Neuronal stem cell (in vitro differentiated cells): ENCODE results near the gene EML5.

Source experiments
- DNase-seq: peaks from one replicate; pipeline ENCODE4 v3.0.0-alpha.2; 2013; ENCODE audit warnings: low spot score
- H2AFZ ChIP-seq: one replicate; pipeline ENCODE4 v1.6.1; 2013; ENCODE audit warnings: mild to moderate bottlenecking, low read length, inconsistent platforms
- H2AK5ac ChIP-seq: 2 replicates; pipeline ENCODE4 v1.6.1; 2013; ENCODE audit warnings: low read depth, mild to moderate bottlenecking, inconsistent platforms, low read length, moderate library complexity, mixed read lengths
- H2BK120ac ChIP-seq: 2 replicates; pipeline ENCODE4 v1.6.1; 2013; ENCODE audit warnings: low read depth, mild to moderate bottlenecking, inconsistent platforms, low read length, moderate library complexity, mixed read lengths
- H2BK12ac ChIP-seq: one replicate; pipeline ENCODE4 v1.6.1; 2013; ENCODE audit warnings: low read length, inconsistent platforms
- H2BK15ac ChIP-seq: 2 replicates; pipeline ENCODE4 v1.6.1; 2013; ENCODE audit warnings: mild to moderate bottlenecking, low read length, inconsistent platforms, mixed read lengths
- H2BK5ac ChIP-seq: one replicate; pipeline ENCODE4 v1.6.1; 2013; ENCODE audit warnings: inconsistent platforms, mild to moderate bottlenecking, low read length, moderate library complexity
- H3K14ac ChIP-seq: one replicate; pipeline ENCODE4 v1.6.1; 2013; ENCODE audit warnings: low read length, inconsistent platforms
- H3K18ac ChIP-seq: 2 replicates; pipeline ENCODE4 v1.6.1; 2013; ENCODE audit warnings: low read length, inconsistent platforms
- H3K23ac ChIP-seq: 2 replicates; pipeline ENCODE4 v1.6.1; 2013; ENCODE audit warnings: low read depth, mild to moderate bottlenecking, mixed read lengths, low read length, inconsistent platforms; ENCODE audit not compliant: poor library complexity
- H3K27ac ChIP-seq: replicated peaks from 3 replicates; pipeline ENCODE4 v1.5.1; 2013; ENCODE audit warnings: low read length, inconsistent platforms
- H3K27me3 ChIP-seq, 3 experiments: 2 replicates each; pipeline ENCODE4 v1.6.1; 2013; ENCODE audit warnings: low read length in 3 of 3, mild to moderate bottlenecking in 2 of 3, inconsistent platforms in 1 of 3, low read depth in 1 of 3, mixed read lengths in 1 of 3, moderate library complexity in 1 of 3; ENCODE audit not compliant: control insufficient read depth in 3 of 3, insufficient read depth in 3 of 3
- H3K36me3 ChIP-seq, 2 donors: replicated peaks in 1 of 2; 2 replicates each; pipeline ENCODE4 v1.6.1; 2013; ENCODE audit warnings: low read length in 2 of 2; ENCODE audit not compliant: control insufficient read depth in 2 of 2, insufficient read depth in 2 of 2
- H3K4ac ChIP-seq: 2 replicates; pipeline ENCODE4 v1.6.1; 2013; ENCODE audit warnings: inconsistent platforms, mild to moderate bottlenecking, low read length, moderate library complexity
- H3K4me1 ChIP-seq, 2 donors: 1 replicate in 1 of 2; 2 replicates in 1 of 2; pipeline ENCODE4 v1.6.1; 2013; ENCODE audit warnings: low read length in 2 of 2, low read depth in 1 of 2; ENCODE audit not compliant: control insufficient read depth in 2 of 2, insufficient read depth in 1 of 2
- H3K4me2 ChIP-seq: one replicate; pipeline ENCODE4 v1.6.1; 2013; ENCODE audit warnings: mild to moderate bottlenecking, low read length, inconsistent platforms; ENCODE audit not compliant: insufficient read depth, poor library complexity, severe bottlenecking
- H3K4me3 ChIP-seq, 2 donors: 2 replicates each; pipeline ENCODE4 v1.5.1; 2013; ENCODE audit warnings: low read length in 2 of 2, mild to moderate bottlenecking in 2 of 2, inconsistent platforms in 1 of 2, moderate library complexity in 1 of 2
- H3K79me1 ChIP-seq: one replicate; pipeline ENCODE4 v1.6.1; 2013; ENCODE audit warnings: low read depth, mild to moderate bottlenecking, inconsistent platforms, low read length, moderate library complexity
- H3K9ac ChIP-seq: one replicate; pipeline ENCODE4 v1.6.1; 2013; ENCODE audit warnings: mild to moderate bottlenecking, low read depth, low read length, inconsistent platforms; ENCODE audit not compliant: poor library complexity
- H3K9me3 ChIP-seq, 2 donors: replicated peaks in 1 of 2; 2 replicates each; pipeline versions ENCODE3 to v1.6.1; 2013; ENCODE audit warnings: low read length in 2 of 2, mild to moderate bottlenecking in 2 of 2, inconsistent platforms in 1 of 2, low read depth in 1 of 2, mixed read lengths in 1 of 2, moderate library complexity in 1 of 2; ENCODE audit not compliant: control insufficient read depth in 2 of 2, insufficient read depth in 1 of 2
- H4K8ac ChIP-seq: one replicate; pipeline ENCODE4 v1.6.1; 2013; ENCODE audit warnings: low read depth, mild to moderate bottlenecking, inconsistent platforms, low read length, moderate library complexity
- H4K91ac ChIP-seq: one replicate; pipeline ENCODE4 v1.6.1; 2013; ENCODE audit warnings: low read length, low read depth, mild to moderate bottlenecking, inconsistent platforms; ENCODE audit not compliant: poor library complexity
- WGBS, 2 donors: extraction: QIAGEN DNeasy Blood & Tissue Kit; methylation state at CpG; one replicate each; pipeline ENCODE4 v1.1.7; 2013; ENCODE audit warnings: missing lambda C conversion rate in 2 of 2, mixed read lengths in 1 of 2; ENCODE audit not compliant: insufficient read length in 2 of 2, insufficient replicate concordance in 1 of 2; ENCODE audit errors: extremely low coverage in 2 of 2; 5-methylcytosine and 5-hydroxymethylcytosine counted together

EML5 gene

GRCh38 chr14:88588081-88588480 lies 204.7 kb downstream of the EML5 start:
- Histone ChIP-seq H3K27me3 (no peaks in the 10 kb centered on the region), H2BK12ac (no peak overlapping the region), H3K9ac (no peak overlapping the region), H3K4ac (no peak overlapping the region), H4K91ac (no peak overlapping the region), H3K4me3 (no peak overlapping the region), H3K4me1 (no peaks in the 10 kb centered on the region), H4K8ac (no peak overlapping the region), H2BK15ac (no peak overlapping the region), H3K14ac (no peak overlapping the region), H2BK5ac (no peak overlapping the region), H3K18ac (no peak overlapping the region), H2BK120ac (no peak overlapping the region), H3K9me3 (peaks cover 0 to 12% of the 10 kb centered on the region in 2 donors), H3K27ac (no peak overlapping the region), H3K4me2 (no peak overlapping the region), H2AFZ (no peak overlapping the region), H2AK5ac (no peak overlapping the region), H3K79me1 (no peaks in the 10 kb centered on the region), H3K36me3 (peaks cover 12 to 98% of the 10 kb centered on the region in 2 donors), H3K23ac (no peak overlapping the region)
- DNase-seq, result no peak
- WGBS, 2 donors, result no CpG with 5 or more reads among the region's 5 CpGs

DNA sequence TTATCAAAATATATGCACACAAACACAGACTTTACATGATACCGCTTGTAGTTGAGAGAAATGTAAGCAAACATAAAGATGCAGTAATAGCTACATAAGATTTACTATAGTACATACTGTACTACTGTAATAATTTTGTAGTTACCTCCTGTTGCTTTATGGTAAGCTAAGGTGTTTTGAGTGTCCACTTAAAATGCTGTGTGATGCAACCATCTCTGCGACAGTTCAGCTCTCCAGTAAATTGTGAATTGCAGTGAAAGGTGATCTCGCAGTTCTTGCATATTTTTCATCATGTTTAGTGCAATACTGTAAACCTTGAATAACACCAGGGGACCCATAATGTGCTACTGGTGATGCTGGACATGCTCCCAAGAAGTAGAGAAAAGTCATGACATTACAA lies 208.3 kb downstream of the EML5 start:
- H2BK12ac ChIP-seq, result no peak overlapping the region
- no peak overlapping the region for H3K4me3 ChIP-seq
- no peak overlapping the region for H3K4ac ChIP-seq
- peaks cover 0 to 12% of the 10 kb centered on the region in 2 donors for H3K9me3 ChIP-seq
- H3K4me1 ChIP-seq, result no peaks in the 10 kb centered on the region
- H3K18ac ChIP-seq, result no peak overlapping the region
- no CpG with 5 or more reads among the region's 3 CpGs for WGBS, 2 donors
- H3K14ac ChIP-seq, result no peak overlapping the region
- no peaks in the 10 kb centered on the region for H3K27me3 ChIP-seq
- H3K23ac ChIP-seq, result no peak overlapping the region
- no peak overlapping the region for H4K91ac ChIP-seq
- H2AK5ac ChIP-seq, result no peak overlapping the region
- peaks cover 12 to 100% of the 10 kb centered on the region in 2 donors for H3K36me3 ChIP-seq
- no peak overlapping the region for H3K9ac ChIP-seq
- DNase-seq, result no peak
- no peak overlapping the region for H3K4me2 ChIP-seq
- H2AFZ ChIP-seq, result no peak overlapping the region
- H2BK120ac ChIP-seq, result no peak overlapping the region
- H3K79me1 ChIP-seq, result no peaks in the 10 kb centered on the region
- no peak overlapping the region for H4K8ac ChIP-seq
- H2BK5ac ChIP-seq, result no peak overlapping the region
- H2BK15ac ChIP-seq, result no peak overlapping the region
- H3K27ac ChIP-seq, result no peak overlapping the region

DNA sequence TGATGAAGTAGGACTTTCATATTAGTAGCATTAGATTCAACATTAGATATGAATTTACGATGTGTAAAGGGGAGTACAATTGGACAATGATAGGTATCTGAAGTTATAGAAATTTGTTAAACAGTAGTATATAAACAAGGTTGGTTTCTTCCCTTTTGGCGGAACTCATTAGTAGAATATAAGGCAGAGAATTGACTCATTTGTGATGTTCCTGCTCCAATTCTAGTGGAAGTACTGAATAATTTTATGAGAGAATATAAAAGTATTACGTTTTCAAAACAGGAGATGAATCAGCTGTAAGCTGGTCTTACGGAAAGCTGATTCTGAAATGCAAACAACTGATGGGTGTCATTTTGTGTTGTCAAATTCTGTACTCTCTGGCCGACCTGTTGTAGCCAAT lies 216.5 kb downstream of the EML5 start:
- no peak overlapping the region for H4K8ac ChIP-seq
- no peaks in the 10 kb centered on the region for H3K9me3 ChIP-seq
- no peak overlapping the region for H3K9ac ChIP-seq
- H3K4me2 ChIP-seq, result no peak overlapping the region
- H2AK5ac ChIP-seq, result no peak overlapping the region
- no peak overlapping the region for H3K14ac ChIP-seq
- no peak overlapping the region for H3K18ac ChIP-seq
- no peak overlapping the region for H2BK15ac ChIP-seq
- no peak overlapping the region for H3K27ac ChIP-seq
- WGBS, 2 donors, result 100% methylated on average over 1 of the region's 5 CpGs
- no peaks in the 10 kb centered on the region for H3K27me3 ChIP-seq
- DNase-seq, result no peak
- no peak overlapping the region for H2BK120ac ChIP-seq
- no peak overlapping the region for H2AFZ ChIP-seq
- H3K79me1 ChIP-seq, result peaks cover 2% of the 10 kb centered on the region
- no peak overlapping the region for H2BK12ac ChIP-seq
- H3K4ac ChIP-seq, result no peak overlapping the region
- H3K4me1 ChIP-seq, result no peaks in the 10 kb centered on the region
- peaks cover 32 to 100% of the 10 kb centered on the region in 2 donors for H3K36me3 ChIP-seq
- H3K4me3 ChIP-seq, result no peak overlapping the region
- H4K91ac ChIP-seq, result no peak overlapping the region
- H2BK5ac ChIP-seq, result no peak overlapping the region
- H3K23ac ChIP-seq, result no peak overlapping the region

DNA sequence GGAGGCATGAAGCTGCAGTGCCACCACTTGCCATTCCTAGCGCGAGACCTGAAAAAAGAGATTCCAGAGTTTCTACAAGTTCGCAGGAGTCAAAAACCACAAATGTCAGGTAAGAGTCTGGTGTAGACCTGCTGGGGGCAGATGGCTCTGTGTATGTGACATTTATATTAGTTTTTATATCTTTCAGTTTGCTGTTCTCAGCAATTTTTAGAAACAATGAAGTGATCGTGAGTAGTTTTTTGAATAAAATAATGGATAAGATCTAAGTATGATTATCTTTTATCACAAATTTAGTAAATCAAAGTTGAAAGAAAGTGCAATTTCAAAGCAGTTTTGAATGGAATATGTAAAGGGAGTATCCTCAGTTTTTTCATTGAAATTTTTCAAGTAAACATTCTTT lies 220.6 kb downstream of the EML5 start:
- WGBS, 2 donors, result 100% methylated on average over 1 of the region's 4 CpGs; no CpG with 5 or more reads in 1 of the 2 donors
- Histone ChIP-seq H3K4me2 (no peak overlapping the region), H3K4me1 (no peaks in the 10 kb centered on the region), H3K4me3 (no peak overlapping the region), H4K8ac (no peak overlapping the region), H2AFZ (no peak overlapping the region), H4K91ac (no peak overlapping the region), H3K4ac (no peak overlapping the region), H2BK120ac (no peak overlapping the region), H2AK5ac (no peak overlapping the region), H3K27ac (no peak overlapping the region), H3K9me3 (peaks cover 0 to 3% of the 10 kb centered on the region in 2 donors), H3K36me3 (peaks cover 42 to 99% of the 10 kb centered on the region in 2 donors), H3K9ac (no peak overlapping the region), H2BK5ac (no peak overlapping the region), H3K18ac (no peak overlapping the region), H3K23ac (no peak overlapping the region), H2BK12ac (no peak overlapping the region), H2BK15ac (no peak overlapping the region), H3K27me3 (no peaks in the 10 kb centered on the region), H3K14ac (no peak overlapping the region), H3K79me1 (peaks cover 2% of the 10 kb centered on the region)
- DNase-seq, result no peak
